GM21360 (cell line): Measurements from ENCODE around the gene CCDC85C.

Experiments
- ATAC-seq: cut with Tn5 transposase; IDR thresholded peaks from one replicate; pipeline ENCODE4 v1.9.1; 2021; ENCODE audit warnings: mild to moderate bottlenecking, moderate library complexity; ENCODE audit not compliant: unreplicated experiment

CCDC85C gene

DNA sequence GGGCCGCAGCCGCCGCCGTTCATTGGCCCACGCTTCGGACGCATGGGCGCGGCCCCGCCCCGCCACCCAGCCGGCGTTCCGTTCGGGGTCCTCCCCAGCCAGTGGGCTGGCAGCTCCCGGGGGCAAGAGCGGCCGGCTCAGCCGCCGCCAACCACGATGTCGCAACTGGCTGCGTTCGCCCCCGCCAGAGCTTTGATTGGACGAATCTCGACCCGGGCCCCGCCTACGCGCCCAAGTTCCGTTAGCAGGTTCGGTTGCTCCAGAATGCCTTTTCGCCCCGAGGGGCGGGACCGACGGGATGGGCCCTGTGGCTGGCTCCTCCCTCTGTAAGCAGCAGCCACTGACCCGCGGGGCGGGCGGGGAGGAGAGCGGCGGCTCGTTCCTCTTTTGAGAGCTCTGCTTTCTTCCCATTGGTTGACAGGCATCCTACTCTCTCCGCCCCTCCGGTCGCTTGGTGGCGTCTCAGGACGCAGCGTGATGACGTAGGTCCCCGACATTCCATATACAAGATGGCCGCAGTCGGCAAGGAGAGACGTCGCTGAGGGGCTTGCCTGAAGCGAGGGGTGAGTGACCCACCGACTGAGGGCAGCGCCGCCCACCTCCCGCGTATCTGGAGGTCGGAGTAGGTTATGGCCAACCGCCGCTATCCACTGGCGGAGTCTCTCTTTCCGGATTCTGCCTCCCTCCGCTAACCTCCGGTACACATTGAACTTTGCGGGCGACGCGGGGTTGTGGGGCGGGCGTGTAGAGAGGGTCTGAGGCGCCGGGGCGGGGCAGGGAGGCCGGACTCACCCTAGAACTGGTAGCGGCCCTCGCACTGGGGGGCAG is 122.9 kb downstream of the CCDC85C start, which contains the start of gene CCNK:
Gene CCNK (plus strand): TSS at position 493 of the 828 bp plus-strand sequence. CDS start 11,269 bp downstream, outside the sequence.
- peak; percentile 87 for ATAC-seq

DNA sequence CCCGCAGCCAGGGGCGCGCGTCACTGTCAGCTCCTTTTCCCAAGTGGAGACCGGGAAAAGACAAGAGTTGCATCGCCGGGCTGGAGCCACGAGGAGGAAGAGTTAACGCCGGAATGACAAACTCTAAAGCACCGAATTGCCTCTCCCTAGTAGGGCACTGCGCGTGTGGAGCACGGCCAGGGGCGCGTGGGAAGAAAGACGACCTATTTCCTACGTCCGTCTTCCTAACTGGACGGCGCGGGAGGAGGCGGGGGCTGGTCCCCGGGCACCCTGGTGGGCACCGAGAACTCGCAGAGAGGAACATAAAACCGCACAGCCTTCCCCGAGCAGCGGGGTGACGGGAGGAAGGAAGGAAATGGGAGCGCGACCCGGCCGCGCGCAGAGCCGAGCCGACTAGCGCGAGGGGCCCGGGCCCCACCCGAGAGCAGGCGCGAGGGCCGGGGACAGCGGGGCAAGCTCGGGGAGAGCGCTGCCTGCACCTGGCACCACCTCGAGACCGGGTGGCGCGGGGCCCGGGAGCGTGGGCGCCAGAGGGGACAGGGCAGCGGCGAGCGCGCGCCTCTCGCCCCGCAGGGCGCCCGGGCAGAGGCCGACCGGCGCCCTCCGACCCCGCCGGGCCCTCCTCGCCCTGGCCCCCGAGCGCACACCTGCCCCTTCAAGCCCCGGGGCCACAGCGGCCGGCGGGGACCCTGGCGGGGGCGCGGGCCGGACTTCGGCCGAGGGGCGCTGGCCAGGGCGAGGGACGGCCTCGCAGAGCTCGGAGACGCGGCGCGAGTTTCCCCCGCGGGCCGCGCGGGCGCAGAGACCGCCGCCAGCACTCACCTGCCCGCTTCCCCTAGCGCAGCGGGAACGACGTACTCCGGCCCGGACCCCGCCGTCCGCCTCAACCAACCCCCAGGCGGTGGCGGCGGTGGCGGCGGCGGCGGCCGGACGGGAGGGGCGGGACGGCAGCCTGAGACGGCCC is 123.8 kb downstream of the CCDC85C start, which contains the start of gene SETD3:
Gene SETD3 (minus strand): TSS at position 954 of the 964 bp plus-strand sequence. CDS start 15,054 bp downstream, outside the sequence.
- peak; percentile 4 for ATAC-seq

DNA sequence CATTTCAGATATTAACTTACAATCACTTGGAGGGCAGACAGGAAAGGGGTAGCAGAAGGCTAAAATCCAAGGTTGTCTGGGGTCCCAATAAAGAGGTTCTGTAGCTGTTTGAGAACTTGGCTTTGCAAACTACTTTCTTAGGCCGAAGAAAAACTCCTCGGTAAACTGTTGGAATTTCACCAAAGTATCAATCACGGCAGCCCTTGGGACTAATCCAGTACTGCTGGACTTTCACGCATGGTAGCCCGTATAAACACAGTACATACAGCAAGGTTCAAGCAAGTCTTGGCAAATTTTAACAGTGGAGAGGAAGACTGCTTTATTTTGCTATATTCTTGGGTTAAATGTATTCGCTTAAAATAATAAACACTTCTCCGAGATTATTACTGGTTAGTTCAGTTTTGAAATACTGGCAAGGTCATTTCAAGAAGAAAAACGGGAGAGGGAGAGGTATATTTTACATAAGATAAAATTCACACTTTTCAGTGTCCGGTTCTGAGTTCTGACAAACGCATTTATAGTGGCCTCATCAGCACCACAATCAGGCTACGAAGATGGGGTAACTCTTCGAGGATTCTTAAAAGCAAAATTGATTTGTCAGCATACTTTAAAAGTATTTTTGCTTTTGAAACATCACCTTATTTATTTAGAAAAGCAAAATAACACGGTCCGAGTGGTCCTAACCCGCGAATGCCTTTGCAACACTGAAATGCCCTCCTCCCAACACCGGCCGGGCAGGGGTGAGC is 124.7 kb downstream of the CCDC85C start:
- ATAC-seq, result no peak

DNA sequence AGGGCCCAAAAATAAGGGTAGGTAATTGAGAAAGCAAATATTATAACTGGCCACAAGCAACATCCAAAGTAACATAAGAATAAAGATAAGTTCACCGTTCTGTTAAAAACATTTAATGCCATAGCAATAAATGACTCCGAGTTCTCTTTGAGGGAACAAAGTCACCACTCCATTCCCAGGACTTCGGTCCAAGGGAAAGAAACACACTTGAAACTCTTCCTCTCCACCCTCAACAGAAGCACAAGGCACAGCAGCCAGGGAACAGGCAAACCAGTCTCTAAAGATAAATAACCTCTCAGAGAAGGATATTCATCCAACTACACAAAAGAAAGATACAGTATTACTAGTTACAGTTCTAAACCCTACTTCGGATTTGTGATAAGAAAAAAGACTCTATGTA is 125.9 kb downstream of the CCDC85C start:
- no peak for ATAC-seq

DNA sequence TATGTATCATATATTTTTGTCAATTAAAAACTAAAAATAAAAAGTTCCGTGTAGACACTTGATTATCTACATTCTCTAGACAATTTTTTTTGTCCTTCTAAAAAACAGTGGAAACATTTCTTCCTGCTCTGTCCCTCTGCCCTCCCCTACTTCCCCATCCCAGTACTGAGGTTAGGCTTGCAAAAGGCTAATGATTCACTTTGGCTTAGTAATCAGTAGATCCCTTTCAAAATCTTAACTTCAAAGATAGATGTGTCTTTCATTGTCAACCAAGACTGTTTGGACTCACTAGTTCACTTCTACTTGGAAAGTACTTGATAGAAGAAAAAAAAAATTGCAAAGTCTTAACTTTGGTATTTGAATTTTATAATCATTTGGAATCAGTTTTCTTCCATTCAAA is 127.1 kb downstream of the CCDC85C start:
- ATAC-seq, result no peak

DNA sequence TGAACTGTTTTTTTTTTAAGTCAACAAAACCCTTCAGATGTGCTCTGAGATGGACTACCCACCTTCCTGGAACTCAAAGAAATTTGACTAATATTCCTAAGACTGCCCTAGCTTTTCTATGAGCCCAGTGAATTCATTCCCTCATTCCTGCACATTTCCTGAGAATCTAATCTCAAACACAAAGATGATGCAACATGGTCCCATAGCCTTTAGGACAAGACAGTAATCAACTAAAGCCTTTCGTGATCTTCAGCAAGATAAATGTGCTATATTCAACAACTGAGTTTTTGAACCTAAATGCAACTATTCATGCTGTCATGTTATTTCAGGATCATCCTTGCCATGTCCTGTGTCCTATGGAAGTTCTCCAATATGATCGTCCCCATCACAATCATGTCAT is 128.3 kb downstream of the CCDC85C start:
- ATAC-seq, result no peak

DNA sequence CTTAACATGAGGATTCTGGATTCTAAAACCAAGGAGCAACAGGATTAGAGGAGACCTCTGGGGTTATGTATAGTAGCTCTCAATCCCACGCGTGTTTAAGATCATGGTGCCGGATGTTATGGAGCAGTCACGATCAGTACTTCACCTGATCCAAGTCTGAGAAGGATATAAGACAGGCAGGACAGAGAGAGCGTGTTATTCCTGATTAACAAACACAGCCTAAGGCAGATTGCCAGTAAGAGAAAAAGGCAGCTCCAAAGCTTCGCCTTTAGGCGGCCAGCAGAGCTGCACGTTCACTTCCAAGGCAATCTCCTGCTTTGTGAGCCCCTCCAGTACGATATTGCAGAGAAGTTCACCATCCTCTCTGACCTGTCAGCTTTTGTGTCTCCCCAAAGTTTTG is 128.8 kb downstream of the CCDC85C start:
- no peak for ATAC-seq

DNA sequence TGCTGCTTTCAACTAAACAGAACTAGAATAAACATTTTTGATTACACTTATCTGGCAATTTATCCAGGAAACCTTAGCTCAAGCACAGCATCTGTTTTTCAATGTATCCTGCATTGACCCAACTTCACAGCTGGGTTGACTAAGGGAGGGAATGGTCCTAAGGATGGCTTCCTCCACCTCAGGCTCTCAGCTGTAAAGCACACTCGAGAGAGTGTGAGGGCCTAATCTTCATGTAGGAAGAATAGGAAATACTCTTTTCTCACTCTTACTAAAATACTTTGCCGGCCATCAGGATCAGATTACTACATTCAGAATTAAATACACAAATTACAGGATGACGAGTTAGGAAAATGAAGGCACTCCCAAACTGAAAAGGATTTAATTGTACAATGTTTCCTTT is 130.5 kb downstream of the CCDC85C start:
- ATAC-seq, result no peak

DNA sequence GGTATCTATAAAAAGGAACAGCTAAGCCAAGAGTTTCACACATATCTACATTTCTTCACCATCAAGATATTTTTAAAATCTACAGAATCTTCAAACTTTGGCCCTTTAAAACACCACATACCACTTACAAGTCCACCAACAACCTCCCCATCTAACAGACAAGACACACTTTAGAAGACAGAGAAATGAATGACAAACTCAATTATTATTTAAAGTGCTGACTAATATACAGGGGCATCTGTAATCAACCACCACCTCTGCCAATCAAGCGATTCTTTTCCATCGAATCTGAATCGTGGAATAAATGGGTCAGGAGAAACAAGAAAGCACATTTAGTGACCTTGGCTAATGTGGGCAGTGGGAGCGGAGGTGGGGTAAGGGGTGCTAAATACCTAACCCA is 131.1 kb downstream of the CCDC85C start:
- ATAC-seq, result no peak

DNA sequence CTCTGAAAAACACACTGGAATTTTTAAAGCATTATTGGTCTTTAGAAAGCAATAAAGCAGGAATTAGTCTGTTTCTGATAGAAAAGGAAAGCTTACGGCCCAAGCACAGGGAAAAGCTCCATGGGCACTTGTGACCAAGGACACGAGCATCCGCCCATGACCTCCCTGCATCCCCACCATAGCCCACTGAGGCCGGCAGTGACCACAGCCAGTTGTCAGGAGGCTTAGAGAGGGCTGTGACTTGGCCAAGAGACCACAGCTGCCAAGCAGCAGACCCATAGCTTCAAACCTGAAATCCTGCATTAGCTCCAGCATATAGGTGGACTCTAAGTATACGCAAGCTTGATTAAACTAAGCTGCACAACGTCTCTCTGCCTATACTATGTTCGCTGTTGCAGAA is 132.3 kb downstream of the CCDC85C start:
- ATAC-seq, result no peak

DNA sequence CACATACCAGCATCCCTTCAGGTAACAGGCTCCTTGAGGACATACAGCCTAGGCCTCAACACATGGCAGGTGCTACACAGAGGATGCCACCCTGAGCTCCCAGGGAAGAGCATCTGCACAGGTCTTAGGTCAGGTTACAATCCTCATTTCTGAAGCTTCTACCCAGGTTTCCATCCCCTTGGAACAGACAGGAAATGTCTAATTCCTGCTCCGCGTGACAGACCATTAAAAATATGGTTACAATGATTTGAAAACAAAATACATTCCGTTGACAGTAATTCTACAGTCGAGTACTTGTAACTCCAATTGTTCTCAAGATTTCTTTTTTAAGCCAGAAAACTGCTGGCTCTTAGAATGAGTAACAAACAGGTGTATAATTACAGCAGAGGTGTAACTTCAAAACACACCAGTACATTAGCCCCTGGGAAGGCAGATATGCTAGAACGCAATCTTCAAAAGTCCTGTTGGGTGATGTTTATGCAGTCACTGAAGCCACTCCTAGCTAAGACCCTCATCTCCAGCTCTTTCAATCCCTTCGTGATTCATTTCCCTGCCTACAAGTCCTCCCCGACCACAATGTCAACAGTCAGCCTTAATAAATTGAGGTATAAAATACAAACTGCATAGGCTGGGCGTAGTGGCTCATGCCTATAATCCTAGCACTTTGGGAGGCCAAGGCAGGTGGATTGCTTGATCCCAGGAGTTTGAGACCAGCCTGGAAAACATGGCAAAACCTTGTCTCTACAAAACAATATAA is 135.0 kb downstream of the CCDC85C start:
- ATAC-seq, result no peak

DNA sequence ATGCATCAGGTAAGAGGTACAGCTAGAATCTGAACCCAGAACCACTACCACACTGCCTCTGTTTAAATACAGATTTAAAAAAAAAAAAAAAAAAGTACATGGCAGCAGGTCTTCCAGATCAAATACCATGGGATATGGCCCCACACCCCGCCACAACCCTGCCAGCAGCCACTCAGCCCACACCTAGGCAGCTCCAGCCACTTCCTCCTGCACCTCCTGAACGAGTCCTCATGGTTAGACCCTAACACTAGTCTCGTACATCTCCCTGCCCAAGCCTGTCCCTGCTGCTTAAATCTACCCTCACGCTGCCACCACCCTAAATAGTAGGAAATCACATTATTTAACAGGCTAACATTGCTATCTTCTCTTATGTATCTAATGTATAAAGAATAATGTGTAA is 135.9 kb downstream of the CCDC85C start:
- ATAC-seq, result no peak

DNA sequence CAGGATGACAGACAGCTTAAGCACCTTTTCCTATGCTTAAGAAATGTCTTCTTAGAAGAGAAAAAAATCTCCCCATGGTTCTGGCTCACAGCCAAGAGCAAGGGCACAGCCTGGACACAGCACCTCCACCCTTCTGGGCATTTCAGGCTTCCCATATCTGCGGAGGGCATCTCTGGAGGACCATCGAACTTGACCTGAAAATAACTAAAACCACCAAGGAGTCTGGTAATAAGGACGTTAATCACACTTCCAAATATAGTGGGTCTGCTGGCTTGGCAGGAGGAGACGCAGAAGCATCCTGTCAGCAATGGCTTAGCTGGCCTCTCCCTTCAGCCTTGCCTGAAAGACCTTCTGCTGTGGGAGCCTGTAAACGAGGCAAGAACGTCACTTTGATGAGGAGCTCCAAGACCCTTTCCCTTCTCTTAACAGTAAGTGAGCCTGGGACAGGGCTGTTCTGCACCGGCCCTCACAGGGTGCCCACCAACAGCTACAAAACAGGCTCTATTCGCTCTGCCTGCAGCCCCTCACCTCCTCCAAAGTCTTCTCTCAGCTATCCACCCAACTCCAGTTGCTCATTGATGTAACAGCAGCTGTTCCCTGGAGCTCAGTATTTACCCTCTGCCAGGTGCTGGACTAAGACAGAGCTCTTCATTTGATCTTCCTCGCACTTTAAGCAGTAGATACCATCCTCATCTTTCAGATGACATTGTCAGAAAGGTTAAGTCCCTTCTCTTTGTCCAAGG is 136.5 kb downstream of the CCDC85C start:
- ATAC-seq, result no peak

DNA sequence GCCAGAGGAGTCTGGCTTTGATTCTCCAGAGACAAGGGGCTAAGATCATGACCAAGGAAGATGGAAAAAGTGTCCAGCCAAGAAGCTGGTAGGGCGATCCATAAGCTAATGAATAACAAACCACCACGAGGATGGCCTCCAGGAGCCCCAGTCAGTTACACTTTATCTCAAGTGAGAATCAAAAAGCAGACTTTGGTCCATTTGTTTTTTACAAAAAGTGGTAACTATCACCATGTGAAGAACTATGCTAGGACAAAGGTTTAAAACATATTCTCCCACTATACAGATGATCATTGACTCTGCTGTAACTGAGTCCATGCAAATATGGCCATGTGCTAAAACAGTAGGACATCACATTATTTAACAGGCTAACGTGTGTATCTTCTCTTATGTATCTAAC is 137.2 kb downstream of the CCDC85C start:
- ATAC-seq, result no peak

DNA sequence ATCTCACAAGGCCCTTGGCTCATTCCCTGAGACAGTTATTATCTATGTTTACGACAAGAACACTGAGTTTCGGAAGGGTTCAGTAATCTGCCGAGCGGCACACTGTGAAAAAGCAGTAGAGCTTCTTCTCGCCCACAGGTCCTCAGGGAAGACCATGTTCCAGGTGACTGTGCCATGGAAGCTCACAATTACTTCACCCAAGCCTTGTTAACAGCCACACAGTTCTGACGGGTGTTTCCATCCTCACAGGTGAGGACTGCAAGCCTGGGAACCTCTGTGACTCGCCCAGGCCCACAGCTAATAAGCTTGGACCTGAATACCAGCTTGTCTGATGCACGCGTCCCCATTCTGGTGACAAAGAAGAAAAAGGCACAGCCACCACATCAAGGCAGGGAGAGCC is 138.7 kb downstream of the CCDC85C start:
- ATAC-seq, result no peak

DNA sequence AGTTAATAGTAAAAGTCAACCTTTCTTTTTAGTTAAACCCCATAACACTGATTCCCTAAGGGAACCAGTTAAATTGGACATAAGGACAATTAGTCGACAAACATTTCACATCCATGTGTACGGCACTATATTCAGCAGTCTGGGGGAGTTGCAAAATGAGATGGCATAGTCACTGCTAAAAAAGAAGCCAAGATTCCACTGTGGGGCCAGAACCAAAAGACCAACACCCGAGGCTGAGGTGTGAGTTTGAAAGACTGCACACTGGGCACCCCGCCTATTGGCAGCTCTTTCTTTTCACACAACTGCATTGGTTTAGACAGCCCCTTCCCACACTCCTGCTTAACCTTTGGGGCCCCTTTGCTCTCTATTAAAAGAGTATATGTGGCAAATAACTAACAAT is 140.0 kb downstream of the CCDC85C start:
- ATAC-seq, result no peak

DNA sequence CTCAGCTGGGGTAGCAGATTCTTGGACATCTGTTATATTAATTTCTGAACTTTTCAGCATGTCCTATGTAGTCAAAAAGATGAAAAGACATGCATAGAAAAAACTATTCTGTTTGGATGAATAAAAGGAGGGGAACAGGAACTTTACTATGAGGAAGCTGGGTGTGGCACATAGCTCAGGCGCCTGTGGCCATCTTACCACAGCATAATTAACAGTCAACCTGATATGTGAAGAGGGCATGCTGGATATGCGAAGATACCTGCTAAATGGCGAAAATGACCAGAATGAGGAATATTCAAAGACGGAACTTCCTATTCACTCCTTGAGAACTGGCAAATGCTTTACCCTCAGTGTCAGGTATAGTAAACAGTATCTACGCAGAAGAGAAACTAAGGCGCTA is 141.8 kb downstream of the CCDC85C start:
- no peak for ATAC-seq

DNA sequence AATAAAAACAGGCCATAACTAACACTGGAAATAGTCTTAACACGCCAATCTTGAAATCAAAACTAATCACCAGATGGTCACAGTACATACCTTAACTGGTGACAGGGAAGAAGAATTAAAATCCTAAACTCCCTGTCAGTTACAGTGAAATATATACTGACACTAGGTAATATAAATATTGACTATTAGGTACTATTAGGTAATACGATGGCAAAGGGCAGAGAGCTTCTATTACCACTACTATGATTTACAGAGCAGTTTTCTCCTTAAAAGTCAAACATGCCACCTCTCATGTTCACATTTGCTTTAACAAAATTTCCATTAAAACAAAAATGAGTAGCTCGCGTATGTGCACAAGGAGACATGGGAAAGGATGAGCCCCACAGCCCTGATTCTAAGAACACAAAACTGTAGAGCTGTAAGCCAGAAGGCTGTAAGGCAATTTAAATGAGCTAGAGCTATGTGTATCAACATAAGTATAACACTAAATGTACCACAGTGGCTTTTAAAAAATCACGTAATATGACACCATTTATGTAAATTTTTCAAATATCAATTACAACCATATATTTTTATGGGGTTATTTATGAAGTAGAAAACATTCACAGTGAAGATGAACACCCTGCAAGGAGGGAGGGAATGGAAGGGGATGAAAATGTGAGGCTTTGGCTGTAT is 142.5 kb downstream of the CCDC85C start:
- no peak for ATAC-seq

DNA sequence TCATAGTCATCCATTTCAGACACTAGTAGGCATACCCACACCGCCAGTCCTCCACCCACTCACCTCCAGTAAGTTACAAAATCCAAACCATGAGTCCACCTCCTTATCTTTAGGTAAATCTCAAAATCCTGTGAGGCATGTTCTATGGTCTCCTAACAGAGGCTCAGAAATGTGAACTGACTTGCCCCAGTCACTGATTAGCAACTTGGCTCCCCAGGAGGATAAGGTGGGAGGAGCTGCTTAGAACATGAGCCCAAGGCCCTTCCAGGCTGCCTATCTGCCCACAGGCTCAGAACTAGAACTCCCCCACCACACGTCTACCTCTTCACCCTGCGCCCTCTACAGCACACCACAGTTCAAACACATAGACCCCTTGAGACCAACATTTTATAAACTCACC is 143.2 kb downstream of the CCDC85C start:
- no peak for ATAC-seq
